A673 (cell line): Measurements from ENCODE around the gene DCP1B.

Source experiments
- EZH2 ChIP-seq: fragments of 200-600 bp; sonication (generic); IDR thresholded peaks from 2 replicates; pipeline ENCODE4 v1.6.1; 2017; ENCODE audit warnings: borderline replicate concordance, low read depth, mild to moderate bottlenecking, mixed read lengths, antibody characterized with exemption, low read length; ENCODE audit not compliant: poor library complexity, severe bottlenecking
- TF ChIP-seq, protein P1 (sequence below): fragments of 300-800, 200-600 bp; sonication (generic); conservative IDR thresholded peaks from 2 replicates; pipeline ENCODE4 v1.5.1; 2017; ENCODE audit warnings: low read depth, mild to moderate bottlenecking, antibody characterized with exemption, low read length, moderate library complexity, mixed read lengths

DNA sequence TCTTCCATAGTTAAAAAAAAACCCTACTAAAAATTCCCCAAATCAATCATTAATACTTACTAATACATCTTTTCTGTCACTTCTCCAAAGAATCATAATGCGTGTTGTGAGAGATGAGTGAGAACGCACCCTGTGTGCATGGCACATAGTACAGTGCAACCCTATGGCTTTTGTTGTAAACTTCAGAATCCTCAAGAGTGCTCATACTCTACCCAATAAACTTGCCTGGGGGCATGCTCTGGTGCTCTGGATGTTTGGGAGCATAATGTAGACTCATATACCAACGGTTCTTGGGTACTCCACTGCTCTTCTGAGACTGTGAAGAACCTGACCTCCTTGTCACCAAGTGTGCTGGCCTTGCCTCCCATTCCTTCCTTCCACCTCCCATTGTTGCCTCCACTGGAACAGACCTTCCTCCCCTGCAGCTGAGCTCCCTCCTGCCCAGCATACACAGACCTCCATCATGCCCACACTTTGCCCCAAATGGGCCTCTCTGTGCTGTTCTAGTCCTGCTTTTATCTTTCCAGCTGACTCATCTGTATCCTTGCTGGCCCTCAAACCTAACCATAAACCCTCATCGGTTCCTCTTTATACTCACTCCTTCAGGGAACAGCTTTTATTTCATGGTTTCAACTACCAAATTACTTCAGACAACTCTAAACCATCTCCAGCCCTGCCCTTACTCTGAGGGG is 8.9 kb downstream of the DCP1B start:
- TF ChIP-seq, protein P1, sequence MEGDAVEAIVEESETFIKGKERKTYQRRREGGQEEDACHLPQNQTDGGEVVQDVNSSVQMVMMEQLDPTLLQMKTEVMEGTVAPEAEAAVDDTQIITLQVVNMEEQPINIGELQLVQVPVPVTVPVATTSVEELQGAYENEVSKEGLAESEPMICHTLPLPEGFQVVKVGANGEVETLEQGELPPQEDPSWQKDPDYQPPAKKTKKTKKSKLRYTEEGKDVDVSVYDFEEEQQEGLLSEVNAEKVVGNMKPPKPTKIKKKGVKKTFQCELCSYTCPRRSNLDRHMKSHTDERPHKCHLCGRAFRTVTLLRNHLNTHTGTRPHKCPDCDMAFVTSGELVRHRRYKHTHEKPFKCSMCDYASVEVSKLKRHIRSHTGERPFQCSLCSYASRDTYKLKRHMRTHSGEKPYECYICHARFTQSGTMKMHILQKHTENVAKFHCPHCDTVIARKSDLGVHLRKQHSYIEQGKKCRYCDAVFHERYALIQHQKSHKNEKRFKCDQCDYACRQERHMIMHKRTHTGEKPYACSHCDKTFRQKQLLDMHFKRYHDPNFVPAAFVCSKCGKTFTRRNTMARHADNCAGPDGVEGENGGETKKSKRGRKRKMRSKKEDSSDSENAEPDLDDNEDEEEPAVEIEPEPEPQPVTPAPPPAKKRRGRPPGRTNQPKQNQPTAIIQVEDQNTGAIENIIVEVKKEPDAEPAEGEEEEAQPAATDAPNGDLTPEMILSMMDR, result no peak
- TF ChIP-seq EZH2, result no peak
